GM12874 (cell line): ENCODE results near the gene OR4S1.
"Not testable (repeated sequence)": the region's sequence is repeated elsewhere in the genome, so short reads cannot be mapped to it uniquely, and the experiment has no call there.

Source experiments
- TF ChIP-seq, protein P1 (sequence below): IDR thresholded peaks from 2 replicates; pipeline ENCODE4 v1.5.1; 2011; ENCODE audit warnings: low read depth, mild to moderate bottlenecking, control low read depth, low read length, moderate library complexity; ENCODE audit not compliant: insufficient read depth

Gene OR4S1, protein sequence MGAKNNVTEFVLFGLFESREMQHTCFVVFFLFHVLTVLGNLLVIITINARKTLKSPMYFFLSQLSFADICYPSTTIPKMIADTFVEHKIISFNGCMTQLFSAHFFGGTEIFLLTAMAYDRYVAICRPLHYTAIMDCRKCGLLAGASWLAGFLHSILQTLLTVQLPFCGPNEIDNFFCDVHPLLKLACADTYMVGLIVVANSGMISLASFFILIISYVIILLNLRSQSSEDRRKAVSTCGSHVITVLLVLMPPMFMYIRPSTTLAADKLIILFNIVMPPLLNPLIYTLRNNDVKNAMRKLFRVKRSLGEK

DNA sequence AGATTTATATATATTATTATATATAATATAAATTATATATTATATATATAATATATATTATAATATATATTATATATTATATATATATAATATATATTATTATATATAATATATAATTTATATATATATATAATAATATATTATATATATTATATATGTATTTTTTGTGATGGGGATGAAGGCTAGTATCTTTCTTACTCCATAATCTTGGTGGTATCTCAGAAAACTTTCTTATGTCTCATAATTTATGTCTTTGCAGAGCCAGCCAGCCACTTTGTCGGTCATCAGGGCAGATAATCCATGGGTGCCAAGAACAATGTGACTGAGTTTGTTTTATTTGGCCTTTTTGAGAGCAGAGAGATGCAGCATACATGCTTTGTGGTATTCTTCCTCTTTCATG lies at the start of gene OR4S1:
Gene OR4S1, plus strand, starts transcription at position 301 of the 400 bp plus-strand sequence. Its CDS starts 0 bp downstream, at position 301.
- TF ChIP-seq, protein P1, sequence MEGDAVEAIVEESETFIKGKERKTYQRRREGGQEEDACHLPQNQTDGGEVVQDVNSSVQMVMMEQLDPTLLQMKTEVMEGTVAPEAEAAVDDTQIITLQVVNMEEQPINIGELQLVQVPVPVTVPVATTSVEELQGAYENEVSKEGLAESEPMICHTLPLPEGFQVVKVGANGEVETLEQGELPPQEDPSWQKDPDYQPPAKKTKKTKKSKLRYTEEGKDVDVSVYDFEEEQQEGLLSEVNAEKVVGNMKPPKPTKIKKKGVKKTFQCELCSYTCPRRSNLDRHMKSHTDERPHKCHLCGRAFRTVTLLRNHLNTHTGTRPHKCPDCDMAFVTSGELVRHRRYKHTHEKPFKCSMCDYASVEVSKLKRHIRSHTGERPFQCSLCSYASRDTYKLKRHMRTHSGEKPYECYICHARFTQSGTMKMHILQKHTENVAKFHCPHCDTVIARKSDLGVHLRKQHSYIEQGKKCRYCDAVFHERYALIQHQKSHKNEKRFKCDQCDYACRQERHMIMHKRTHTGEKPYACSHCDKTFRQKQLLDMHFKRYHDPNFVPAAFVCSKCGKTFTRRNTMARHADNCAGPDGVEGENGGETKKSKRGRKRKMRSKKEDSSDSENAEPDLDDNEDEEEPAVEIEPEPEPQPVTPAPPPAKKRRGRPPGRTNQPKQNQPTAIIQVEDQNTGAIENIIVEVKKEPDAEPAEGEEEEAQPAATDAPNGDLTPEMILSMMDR: no peak

DNA sequence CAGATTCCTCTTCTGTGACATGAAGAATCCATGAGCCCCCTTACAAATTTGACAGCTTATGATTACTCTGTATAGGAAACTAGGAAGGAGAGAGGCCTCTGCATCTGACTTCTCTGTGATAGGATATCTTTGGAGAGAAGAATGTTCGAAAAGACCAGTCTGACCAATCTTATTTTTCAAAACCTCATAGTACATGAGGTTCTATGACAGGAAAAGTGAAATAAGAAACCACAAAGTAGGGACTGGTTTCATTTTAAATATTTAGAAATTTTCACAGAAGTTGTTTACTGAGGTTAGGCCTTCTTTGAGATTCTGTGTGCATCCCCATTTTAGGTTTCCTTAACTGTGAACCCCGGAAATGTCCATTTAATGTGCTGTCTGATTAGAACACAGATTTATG lies 44.4 kb upstream of the OR4S1 start:
- TF ChIP-seq, protein P1: no peak

DNA sequence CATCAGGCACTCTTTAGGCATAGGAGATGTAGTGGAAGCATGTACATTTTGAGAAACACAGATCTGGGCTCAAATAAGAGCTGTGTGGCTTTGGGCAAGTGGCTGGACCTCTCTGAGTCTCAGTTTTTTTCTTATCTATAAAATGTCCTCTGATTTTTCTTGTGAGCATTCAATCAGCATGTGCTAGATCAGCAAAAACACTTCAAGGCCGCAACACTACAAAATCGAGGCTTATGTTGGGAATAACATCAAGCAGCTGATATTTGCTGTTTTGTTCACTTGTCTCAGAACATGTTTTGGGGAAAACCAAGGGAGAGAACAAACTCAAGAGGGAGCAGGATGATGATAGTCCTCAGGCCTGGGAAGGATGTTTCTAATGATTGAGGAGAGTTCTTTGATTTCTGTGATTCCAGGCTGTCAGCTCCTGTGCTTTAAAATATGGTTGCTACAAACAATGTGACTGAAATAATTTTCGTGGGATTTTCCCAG lies 42.6 kb upstream of the OR4S1 start, which contains the start of gene OR4X1:
Gene OR4X1, plus strand, starts transcription at position 439 of the 489 bp plus-strand sequence. Its CDS starts 0 bp downstream, at position 439.
- TF ChIP-seq, protein P1: no peak

DNA sequence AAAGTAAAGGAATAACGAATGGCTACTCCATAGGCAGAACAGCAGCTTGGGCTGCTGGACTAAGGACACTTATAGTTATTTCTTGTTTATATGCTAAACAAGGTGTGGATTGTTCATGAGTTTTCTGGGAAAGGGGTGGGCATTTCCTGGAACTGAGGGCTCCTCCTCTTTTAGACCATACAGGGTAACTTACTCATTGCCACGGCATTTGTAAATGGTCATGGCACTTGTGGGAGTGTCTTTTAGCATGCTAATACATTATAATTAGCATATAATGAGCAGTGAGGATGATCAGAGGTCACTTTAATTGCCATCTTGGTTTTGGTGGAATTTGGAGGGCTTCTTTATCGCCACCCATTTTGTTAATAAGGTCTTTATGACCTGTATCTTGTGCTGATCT lies 35.4 kb upstream of the OR4S1 start:
- TF ChIP-seq, protein P1: no peak

DNA sequence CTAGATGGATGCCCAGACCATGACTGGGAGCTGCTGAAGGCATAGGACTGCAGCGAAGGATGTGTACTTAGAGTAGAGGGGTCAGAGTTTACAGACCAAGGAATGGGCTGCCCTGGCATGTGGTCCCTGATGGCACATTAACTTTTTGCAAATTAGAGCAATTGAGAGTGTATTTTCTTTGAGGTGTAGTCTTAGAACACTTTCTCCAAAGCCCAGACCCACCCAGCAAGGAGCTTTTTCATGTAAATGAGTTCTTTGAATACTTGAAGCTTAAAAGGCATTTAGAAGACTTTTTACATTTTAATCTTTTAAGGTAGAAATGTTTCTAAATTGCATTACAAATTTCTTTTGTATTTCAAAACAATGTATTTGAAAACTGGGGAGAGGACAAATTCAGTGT lies 33.4 kb upstream of the OR4S1 start:
- TF ChIP-seq, protein P1: no peak

DNA sequence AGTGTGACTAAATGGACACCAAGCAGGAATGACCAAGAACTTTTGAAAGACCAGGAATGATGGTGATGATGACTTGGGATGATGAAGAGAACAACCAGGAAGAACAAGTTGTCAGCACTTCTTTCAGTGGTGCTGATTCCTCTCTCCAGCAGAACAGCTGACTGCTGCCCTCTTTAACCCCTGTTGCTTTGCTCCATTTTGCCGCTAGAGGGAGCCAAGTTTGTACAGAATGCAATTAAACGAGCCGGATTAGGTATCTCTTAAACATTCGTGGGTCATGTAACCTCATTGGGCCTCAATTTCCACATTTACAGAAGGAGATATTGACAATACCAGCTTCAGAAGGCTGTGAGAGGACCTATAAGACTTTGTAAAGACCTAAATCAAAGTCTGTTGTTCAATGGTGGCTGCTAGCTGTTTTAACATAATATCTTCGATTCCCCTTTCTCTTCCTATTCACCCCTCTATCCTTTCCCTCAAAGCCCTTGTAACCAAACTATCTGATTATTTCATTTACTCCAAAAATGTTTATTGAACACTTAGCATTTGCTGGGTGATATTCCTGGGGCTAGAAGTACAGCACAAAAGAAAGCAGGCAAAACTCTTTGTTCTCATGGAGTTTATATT lies 1.9 kb downstream of the OR4S1 start:
- TF ChIP-seq, protein P1: peak; percentile 86

DNA sequence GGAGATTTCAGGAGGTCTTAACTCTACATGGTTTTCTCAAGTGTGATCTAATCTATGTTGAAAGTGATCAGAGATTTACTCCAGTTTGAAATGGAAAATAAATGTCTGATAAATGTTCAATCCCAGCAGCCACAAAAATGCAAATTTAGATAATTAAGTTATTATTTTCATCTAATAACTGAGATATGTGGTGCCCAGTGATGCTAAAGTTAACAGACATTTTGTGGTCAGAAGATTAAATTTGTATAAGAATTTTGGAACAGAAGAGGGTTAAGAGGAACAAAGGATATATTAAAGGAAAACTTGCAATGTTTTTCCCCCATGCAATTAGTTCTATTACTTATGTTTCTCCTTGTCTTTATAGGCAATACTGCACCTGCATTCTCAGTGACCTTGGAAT lies 18.6 kb downstream of the OR4S1 start, which contains the start of gene OR4C3:
Gene OR4C3, plus strand, starts transcription at position 301 of the 400 bp plus-strand sequence. CDS start 102 bp downstream, outside the sequence.
- TF ChIP-seq, protein P1: not testable (repeated sequence)
